Gastrocnemius medialis (tissue), 4 donors: ENCODE data around the gene SPINDOC.

Source experiments
- POLR2A ChIP-seq, 2 donors: fragments of 450-650 bp; IDR thresholded peaks; one replicate each; pipeline ENCODE4 v1.6.1; 2017; ENCODE audit warnings: antibody characterized with exemption in 2 of 2, mild to moderate bottlenecking in 2 of 2, moderate library complexity in 2 of 2
- TF ChIP-seq, protein P1 (sequence below), 5 experiments: fragments of 450-650 bp in 3 of 5; fragments of 200-600 bp in 2 of 5; sonication (generic) in 2 of 5; IDR thresholded peaks in 4 of 5; conservative IDR thresholded peaks in 1 of 5; 1 replicate in 4 of 5; 2 replicates in 1 of 5; pipeline ENCODE4 v1.5.1; 2016 to 2019; ENCODE audit warnings: antibody characterized with exemption in 5 of 5, mild to moderate bottlenecking in 3 of 5, moderate library complexity in 3 of 5

DNA sequence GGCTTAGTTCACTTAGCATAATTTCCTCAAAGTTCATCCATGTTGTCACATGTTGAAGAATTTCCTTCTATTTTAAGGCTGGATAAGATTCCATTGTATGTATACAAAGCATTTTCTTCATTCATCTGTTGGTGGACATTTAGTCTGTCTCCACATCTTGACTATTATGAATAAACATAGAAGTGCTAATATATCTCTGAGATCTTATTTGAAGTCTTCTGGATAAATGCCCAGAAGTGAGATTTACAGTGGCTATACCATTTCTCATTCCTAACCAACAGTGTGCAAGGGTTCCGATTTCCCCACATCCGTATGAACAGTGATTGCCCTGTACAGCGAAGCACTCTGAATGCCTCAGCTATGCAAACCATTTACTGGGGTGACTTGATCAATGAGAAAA lies 38.1 kb upstream of the SPINDOC start:
- TF ChIP-seq, protein P1, sequence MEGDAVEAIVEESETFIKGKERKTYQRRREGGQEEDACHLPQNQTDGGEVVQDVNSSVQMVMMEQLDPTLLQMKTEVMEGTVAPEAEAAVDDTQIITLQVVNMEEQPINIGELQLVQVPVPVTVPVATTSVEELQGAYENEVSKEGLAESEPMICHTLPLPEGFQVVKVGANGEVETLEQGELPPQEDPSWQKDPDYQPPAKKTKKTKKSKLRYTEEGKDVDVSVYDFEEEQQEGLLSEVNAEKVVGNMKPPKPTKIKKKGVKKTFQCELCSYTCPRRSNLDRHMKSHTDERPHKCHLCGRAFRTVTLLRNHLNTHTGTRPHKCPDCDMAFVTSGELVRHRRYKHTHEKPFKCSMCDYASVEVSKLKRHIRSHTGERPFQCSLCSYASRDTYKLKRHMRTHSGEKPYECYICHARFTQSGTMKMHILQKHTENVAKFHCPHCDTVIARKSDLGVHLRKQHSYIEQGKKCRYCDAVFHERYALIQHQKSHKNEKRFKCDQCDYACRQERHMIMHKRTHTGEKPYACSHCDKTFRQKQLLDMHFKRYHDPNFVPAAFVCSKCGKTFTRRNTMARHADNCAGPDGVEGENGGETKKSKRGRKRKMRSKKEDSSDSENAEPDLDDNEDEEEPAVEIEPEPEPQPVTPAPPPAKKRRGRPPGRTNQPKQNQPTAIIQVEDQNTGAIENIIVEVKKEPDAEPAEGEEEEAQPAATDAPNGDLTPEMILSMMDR (IDR thresholded peaks at IDR 0.05 in 4 of 5, conservative IDR thresholded peaks at IDR 0.05 in 1 of 5) = no peak
- TF ChIP-seq POLR2A (IDR thresholded peaks at IDR 0.05) = no peak
